ENCODE data around the gene MRPS18C. TPM values are rescaled to one million over a fixed set of nuclear protein-coding genes. Genes with fewer than 3 reads are reported as not detected.

Gene MRPS18C
- total RNA-seq, 3 donors from 2014 or later = 109 to 118 (median 111) TPM

Other genes with a start within 250 kb of the MRPS18C start
- 10 to 100 TPM; 13.3 to 16.4 (median 15.0) TPM for gene COQ2, start 171.3 kb upstream of the MRPS18C start, total RNA-seq
- gene HPSE, start 121.2 kb upstream of the MRPS18C start, total RNA-seq = 1 to 10 TPM; 4.2 to 5.6 (median 5.0) TPM
- gene HELQ, start 235 bp upstream of the MRPS18C start, total RNA-seq = 10 to 100 TPM; 13.5 to 14.2 (median 13.7) TPM
- 1 to 10 TPM; 6.2 to 9.6 (median 8.6) TPM for gene ABRAXAS1, start 29.0 kb downstream of the MRPS18C start, total RNA-seq
- 1 to 10 TPM; 2.1 to 4.5 (median 2.6) TPM for gene GPAT3, start 80.0 kb downstream of the MRPS18C start, total RNA-seq

Data from activated T-cell treated with anti-CD3 and anti-CD28 coated beads, Interleukin-2, amount 50 U/mL, for 4 hours (primary cell).